K562 (cell line): Measurements from ENCODE around the gene PLCL1. TPM values are rescaled to one million over a fixed set of nuclear protein-coding genes. Genes with fewer than 3 reads are reported as not detected.

ENCODE experiments used
- ATAC-seq: fragments of 200-7000 bp; cut with Tn5 transposase; 3 replicates; pipeline ENCODE4 v1.9.1; 2020; ENCODE audit warnings: moderate library complexity
- BruUV-seq: library from RNA; stranded (reverse); fragments of 400-500 nt; replicated peaks from 2 replicates; lab custom pipeline; 2021; lab: Mats Ljungman, UMichigan
- CTCF ChIA-PET: fragments of 300-600 bp; formaldehyde crosslinking; extraction: SDS; loops from one replicate; lab custom pipeline; 2021; ENCODE audit warnings: low intra/inter-chr PET ratio; lab: Yijun Ruan, JAX
- POLR2A ChIA-PET: fragments of 300-600, 350-650 bp; sonication (Branson Sonifier 250); formaldehyde crosslinking; extraction: SDS; loops from one replicate; lab custom pipeline; 2021; ENCODE audit warnings: antibody characterized with exemption, inconsistent platforms; lab: Yijun Ruan, JAX
- DNase-seq, 4 experiments: peaks; one replicate each; pipeline versions ENCODE4 v3.0.0 to v3.0.0-alpha.2; 2011 to 2018; ENCODE audit warnings: low spot score in 3 of 4, mixed read lengths in 3 of 4; ENCODE audit errors: extremely low read depth in 1 of 4
- FAIRE-seq: peaks from 2 replicates; lab custom pipeline; 2011; peaks lifted over from hg19 to GRCh38; lab: Jason Lieb, UNC
- H2AFZ ChIP-seq: 2 replicates; pipeline ENCODE4 v1.6.0; 2011; ENCODE audit warnings: low read depth, low read length, control low read depth, inconsistent platforms
- H3K27ac ChIP-seq: fragments of 200-600 bp; 3 replicates; pipeline ENCODE4 v1.8.0; 2011; ENCODE audit warnings: low read depth, mild to moderate bottlenecking, control low read depth, inconsistent platforms, low read length, moderate library complexity, mixed read lengths; ENCODE audit errors: extremely low read depth
- H3K27me3 ChIP-seq, 2 experiments: fragments of 300-600 bp in 1 of 2; 2 replicates in 1 of 2; 3 replicates in 1 of 2; pipeline versions ENCODE4 v1.6.0 to v1.8.0; 2011; ENCODE audit warnings: inconsistent platforms in 2 of 2, low read length in 2 of 2, mild to moderate bottlenecking in 1 of 2, mixed read lengths in 1 of 2, moderate library complexity in 1 of 2; ENCODE audit not compliant: control insufficient read depth in 2 of 2, insufficient read depth in 2 of 2
- H3K36me3 ChIP-seq: fragments of 300-600 bp; 3 replicates; pipeline ENCODE4 v1.8.0; 2011; ENCODE audit warnings: mild to moderate bottlenecking, low read length, inconsistent platforms; ENCODE audit not compliant: control insufficient read depth, insufficient read depth
- H3K4me1 ChIP-seq, 2 experiments: fragments of 200-600 bp in 1 of 2; replicated peaks in 1 of 2; 2 replicates in 1 of 2; 3 replicates in 1 of 2; pipeline versions ENCODE4 v1.5.1 to v1.8.0; 2011; ENCODE audit warnings: inconsistent platforms in 2 of 2, low read length in 2 of 2, mild to moderate bottlenecking in 1 of 2, mixed read lengths in 1 of 2, moderate library complexity in 1 of 2; ENCODE audit not compliant: control insufficient read depth in 2 of 2, insufficient read depth in 2 of 2
- H3K4me2 ChIP-seq: 2 replicates; pipeline ENCODE4 v1.6.1; 2011; ENCODE audit warnings: low read length, control low read depth, inconsistent platforms, mixed read lengths; ENCODE audit not compliant: insufficient read depth
- H3K4me3 ChIP-seq: fragments of 200-600 bp; sonication (generic), shearing (Covaris generic); 2 replicates; pipeline ENCODE4 v1.5.1; 2016; ENCODE audit warnings: control low read depth, inconsistent platforms
- H3K79me2 ChIP-seq: fragments of 200-600 bp; 3 replicates; pipeline ENCODE4 v1.8.0; 2011; ENCODE audit warnings: low read length, inconsistent platforms; ENCODE audit not compliant: control insufficient read depth, insufficient read depth
- H3K9ac ChIP-seq, 2 experiments: 2 replicates each; pipeline versions ENCODE4 v1.6.0 to v1.6.1; 2011; ENCODE audit warnings: low read depth in 2 of 2, low read length in 2 of 2, control low read depth in 1 of 2, inconsistent platforms in 1 of 2, mild to moderate bottlenecking in 1 of 2, mixed read lengths in 1 of 2; ENCODE audit not compliant: insufficient read depth in 1 of 2
- H3K9me1 ChIP-seq: one replicate; pipeline ENCODE4 v1.6.0; 2011; ENCODE audit warnings: inconsistent platforms, mild to moderate bottlenecking, low read length, moderate library complexity; ENCODE audit not compliant: control insufficient read depth, insufficient read depth
- H3K9me3 ChIP-seq: replicated peaks from 2 replicates; pipeline ENCODE4 v1.5.1; 2011; ENCODE audit warnings: low read depth, low read length, inconsistent platforms; ENCODE audit not compliant: control insufficient read depth, insufficient read depth
- H4K20me1 ChIP-seq: replicated peaks from 2 replicates; pipeline ENCODE4 v1.6.1; 2011; ENCODE audit warnings: low read length, inconsistent platforms, mixed read lengths; ENCODE audit not compliant: control insufficient read depth, insufficient read depth
- EGR1 ChIP-seq: fragments of 450-650 bp; conservative IDR thresholded peaks from 2 replicates; pipeline ENCODE4 v1.6.1; 2017; ENCODE audit warnings: mild to moderate bottlenecking
- KDM2B ChIP-seq: fragments of 250-450 bp; sonication (Bioruptor Pico); IDR thresholded peaks from 2 replicates; pipeline ENCODE4 v1.8.0; 2021; ENCODE audit warnings: mild to moderate bottlenecking, moderate library complexity
- MTA3 ChIP-seq: fragments of 450-650 bp; formaldehyde crosslinking; IDR thresholded peaks from 2 replicates; pipeline ENCODE4 v1.6.1; 2017; ENCODE audit warnings: mild to moderate bottlenecking, borderline replicate concordance
- ZNF239 ChIP-seq: fragments of 250-450 bp; sonication (Bioruptor Pico); IDR thresholded peaks from 2 replicates; pipeline ENCODE4 v1.4.0; 2020; ENCODE audit warnings: mild to moderate bottlenecking
- whole genome bisulfite sequencing: fragments of 100-300 bp; shearing (Covaris generic); methylation state at CpG from one replicate; pipeline ENCODE4 v1.1.6; 2016; ENCODE audit warnings: low coverage, mixed read lengths; ENCODE audit not compliant: insufficient coverage; ENCODE audit errors: missing lambda C conversion rate; 5-methylcytosine and 5-hydroxymethylcytosine counted together
- in situ Hi-C: fragments of 300-500 bp; cut with MboI; formaldehyde crosslinking; loops from 4 replicates; pipeline ENCODE4 v1.15.0; 2018; ENCODE audit warnings: inconsistent platforms, mixed read lengths
- intact Hi-C: fragments of 100-400 bp; cut with micrococcal nuclease; formaldehyde crosslinking; loops from 2 replicates; pipeline ENCODE4 v1.14.2; 2022
- polyA plus RNA-seq, 8 experiments: library from polyadenylated mRNA; depleted of rRNA in 4 of 8; stranded (reverse) in 5 of 8; unstranded in 3 of 8; fragments of >200 nt; fragmentation: Nextera tagmentation in 2 of 8; fragmentation: Illumina TruSeq in 1 of 8; extraction: Ambion mirVana in 2 of 8; extraction: Trizol in 1 of 8; gene quantifications; 2 replicates each; pipeline versions ENCODE4 v1.2.1 to v1.2.3, GENCODE V29; 2011 to 2014; ENCODE audit warnings: inconsistent platforms in 1 of 8, missing spikeins in 1 of 8
- total RNA-seq, 7 experiments: library from RNA; depleted of rRNA in 6 of 7; stranded (reverse); fragments of >200 nt in 6 of 7; fragmentation: Illumina TruSeq in 2 of 7; extraction: Trizol in 2 of 7; gene quantifications; 2 replicates each; pipeline versions ENCODE4 v1.2.1 to v1.2.3, GENCODE V29; 2011 to 2021; ENCODE audit warnings: low replicate concordance in 1 of 7
- TF ChIP-seq, protein P1 (sequence below): fragments of 450-650 bp; formaldehyde crosslinking; IDR thresholded peaks from 2 replicates; pipeline ENCODE4 v1.4.0; 2020; ENCODE audit warnings: mild to moderate bottlenecking, moderate library complexity
- TF ChIP-seq, protein P2 (sequence below): fragments of 450-650 bp; IDR thresholded peaks from 2 replicates; pipeline ENCODE4 v1.6.1; 2017; ENCODE audit warnings: antibody characterized with exemption

The PLCL1 gene
- total and polyA plus RNA-seq, 9 of the 15 experiments (the other 6 are each of a cell fraction or from before 2014, with no cell fraction given), result 2.0 to 17.7 (median 8.6) TPM

DNA sequence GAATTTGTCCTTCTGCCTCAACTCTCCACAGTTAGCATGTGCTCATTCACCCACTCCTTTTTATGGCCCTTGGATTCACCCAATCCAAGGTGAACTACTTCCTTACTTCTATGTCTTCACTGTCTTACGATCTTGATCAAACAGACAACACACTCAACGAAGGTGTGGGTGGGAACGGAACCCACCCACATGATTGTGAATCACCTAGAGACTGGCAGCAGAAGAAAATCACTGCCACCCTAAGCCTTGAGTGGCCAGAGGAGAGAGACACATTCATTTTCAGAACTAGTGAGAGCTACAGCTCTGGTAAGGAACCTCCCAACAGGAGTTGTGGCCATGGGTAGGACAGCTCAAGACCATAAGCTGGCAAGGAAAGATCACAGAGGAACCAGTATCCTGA is 194.3 kb downstream of the PLCL1 start:
- Histone ChIP-seq H3K27ac (no peak overlapping the region; the same call in 2 of the 3 replicates), H3K4me2 (peak overlapping the region; percentile 2; the same call in 1 of the 2 replicates), H3K27me3 (no peaks in the 10 kb centered on the region), H3K4me3 (no peak overlapping the region), H2AFZ (peak overlapping the region; percentile 29; the same call in 1 of the 2 replicates), H3K9ac (no peak overlapping the region), H3K9me3 (no peaks in the 10 kb centered on the region; the same call in 1 of the 2 replicates), H4K20me1 (no peaks in the 10 kb centered on the region), H3K36me3 (peaks cover 2% of the 10 kb centered on the region; the same call in 2 of the 3 replicates)
- DNase-seq, result no peak
- BruUV-seq, result no TSS peak
- FAIRE-seq, result no peak
- CTCF ChIA-PET, result no interaction called here
- peak; percentile 61; the same call in 1 of the 2 replicates for TF ChIP-seq EGR1
- TF ChIP-seq, protein P1, sequence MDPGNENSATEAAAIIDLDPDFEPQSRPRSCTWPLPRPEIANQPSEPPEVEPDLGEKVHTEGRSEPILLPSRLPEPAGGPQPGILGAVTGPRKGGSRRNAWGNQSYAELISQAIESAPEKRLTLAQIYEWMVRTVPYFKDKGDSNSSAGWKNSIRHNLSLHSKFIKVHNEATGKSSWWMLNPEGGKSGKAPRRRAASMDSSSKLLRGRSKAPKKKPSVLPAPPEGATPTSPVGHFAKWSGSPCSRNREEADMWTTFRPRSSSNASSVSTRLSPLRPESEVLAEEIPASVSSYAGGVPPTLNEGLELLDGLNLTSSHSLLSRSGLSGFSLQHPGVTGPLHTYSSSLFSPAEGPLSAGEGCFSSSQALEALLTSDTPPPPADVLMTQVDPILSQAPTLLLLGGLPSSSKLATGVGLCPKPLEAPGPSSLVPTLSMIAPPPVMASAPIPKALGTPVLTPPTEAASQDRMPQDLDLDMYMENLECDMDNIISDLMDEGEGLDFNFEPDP (CRISPR knock-in tag), result no peak
- TF ChIP-seq KDM2B, result no peak
- TF ChIP-seq, protein P2, sequence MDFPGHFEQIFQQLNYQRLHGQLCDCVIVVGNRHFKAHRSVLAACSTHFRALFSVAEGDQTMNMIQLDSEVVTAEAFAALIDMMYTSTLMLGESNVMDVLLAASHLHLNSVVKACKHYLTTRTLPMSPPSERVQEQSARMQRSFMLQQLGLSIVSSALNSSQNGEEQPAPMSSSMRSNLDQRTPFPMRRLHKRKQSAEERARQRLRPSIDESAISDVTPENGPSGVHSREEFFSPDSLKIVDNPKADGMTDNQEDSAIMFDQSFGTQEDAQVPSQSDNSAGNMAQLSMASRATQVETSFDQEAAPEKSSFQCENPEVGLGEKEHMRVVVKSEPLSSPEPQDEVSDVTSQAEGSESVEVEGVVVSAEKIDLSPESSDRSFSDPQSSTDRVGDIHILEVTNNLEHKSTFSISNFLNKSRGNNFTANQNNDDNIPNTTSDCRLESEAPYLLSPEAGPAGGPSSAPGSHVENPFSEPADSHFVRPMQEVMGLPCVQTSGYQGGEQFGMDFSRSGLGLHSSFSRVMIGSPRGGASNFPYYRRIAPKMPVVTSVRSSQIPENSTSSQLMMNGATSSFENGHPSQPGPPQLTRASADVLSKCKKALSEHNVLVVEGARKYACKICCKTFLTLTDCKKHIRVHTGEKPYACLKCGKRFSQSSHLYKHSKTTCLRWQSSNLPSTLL, result no peak
- no peak for TF ChIP-seq ZNF239 (CRISPR knock-in tag)
- no peak for TF ChIP-seq MTA3
- TF ChIP-seq, all 486 proteins: peak for 1
- no peak for ATAC-seq
- Histone ChIP-seq H3K9me1 (no peaks in the 10 kb centered on the region), H3K4me1 (peaks cover 22 to 51% of the 10 kb centered on the region in 2 experiments), H3K79me2 (peaks cover 60% of the 10 kb centered on the region)
- POLR2A ChIA-PET, result no interaction called here
- in situ Hi-C loops (no loop called here), intact Hi-C loops (loop anchor here (5.0 kb wide), 3 partner anchors 49 to 196 kb away; partner anchors contain the start of gene PLCL1)
- 33% methylated on average over 1 of the region's 3 CpGs for WGBS
